ENCODE measurements around the gene FOXO1. TPM values are rescaled to one million over a fixed set of nuclear protein-coding genes. Genes with fewer than 3 reads are reported as not detected.
"Not testable (repeated sequence)": the region's sequence is repeated elsewhere in the genome, so short reads cannot be mapped to it uniquely, and the experiment has no call there.

The FOXO1 gene
- total RNA-seq (2021), result 9.0 and 10.5 TPM in 2 replicates
- percentile 77 among the genes with signal in this experiment for Bru-seq, nascent RNA
- percentile 77 among the genes with signal in this experiment for BruChase-seq, experiment 1, labeled RNA remaining after a 2-hour chase
- percentile 56 among the genes with signal in this experiment for BruChase-seq, experiment 2, labeled RNA remaining after a 6-hour chase
- long read RNA-seq, full-length matches to known transcripts, result 5 of 10 reads
- long read RNA-seq, partial matches to known transcripts, result 1 of 10 reads
- long read RNA-seq, other reads (novel, unspliced or antisense), result 4 of 10 reads

GRCh38 chr13:40666045-40666932 is at the start of gene FOXO1:
TSS of gene FOXO1 (minus strand) at chr13:40666641. CDS start at chr13:40666212, 429 bp downstream.
- BruUV-seq (replicated peaks), result TSS peak; percentile 8
- Histone ChIP-seq H4K20me1 (ENCODE audit: insufficient read depth) (no peaks in the 10 kb centered on the region), H3K9me2 (ENCODE audit: insufficient read depth) (no peaks in the 10 kb centered on the region), H3K79me2 (ENCODE audit: low read depth) (peaks cover 27% of the 10 kb centered on the region), H3K27ac (peak within 1 kb of the TSS; percentile 44; the same call in 1 of the 2 replicates), H3K4me3 (peak within 1 kb of the TSS; percentile 90), H3K36me3 (ENCODE audit: low read depth) (no peaks in the 10 kb centered on the region), H3F3A (ENCODE audit: insufficient read depth, low read depth) (0 out of 2 replicates have a peak, but pooled peaks cover 4% of the 10 kb centered on the region), H3K4me2 (peak within 1 kb of the TSS; percentile 92), H2AFZ (peak within 1 kb of the TSS; percentile 90), H3K9me3 (ENCODE audit: insufficient read depth, low read depth) (no peaks in the 10 kb centered on the region), H3K4me1 (replicated peaks; ENCODE audit: insufficient read depth) (peaks cover 23% of the 10 kb centered on the region), H3K27me3 (ENCODE audit: insufficient read depth, low read depth) (no peaks in the 10 kb centered on the region)
- ChIA-PET POLR2A (ENCODE audit: unreplicated experiment) (no interaction called here), CTCF (no interaction called here)
- DNase-seq, result peak; percentile 58 to 89
- TF ChIP-seq CTCF (conservative IDR thresholded peaks at IDR 0.05) (no peak), EZH2 (IDR thresholded peaks at IDR 0.05; ENCODE audit: low read depth) (no peak)
- intact Hi-C loops (cut with micrococcal nuclease; ENCODE audit: unreplicated experiment), result loop anchor here (5.0 to 10.0 kb wide), 3 partner anchors 71 to 724 kb away; no protein-coding TSS in a partner anchor

DNA sequence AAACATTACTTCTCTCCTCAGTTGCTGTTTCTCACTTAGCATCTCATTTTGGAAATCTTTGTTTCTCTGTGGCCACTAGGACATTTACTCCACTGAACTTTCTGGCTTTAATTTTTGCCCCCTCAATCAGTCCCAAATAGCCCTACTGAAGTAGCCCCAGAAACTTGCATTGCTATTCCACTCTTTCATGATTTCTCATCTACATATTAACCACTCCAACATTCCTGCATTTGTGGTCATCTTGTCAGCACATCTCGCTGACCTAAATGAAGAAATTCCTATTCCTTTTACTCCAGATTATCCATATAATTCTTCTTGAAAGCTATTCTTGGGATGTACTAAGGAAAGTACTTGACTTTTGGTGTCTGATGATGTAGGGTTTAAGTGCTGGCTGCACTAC is 48.0 kb upstream of the FOXO1 start:
- H3K36me3 ChIP-seq (ENCODE audit: low read depth); H3K79me2 ChIP-seq (ENCODE audit: low read depth); H3K4me3 ChIP-seq; POLR2A ChIA-PET (ENCODE audit: unreplicated experiment); CTCF ChIA-PET; DNase-seq; H3F3A ChIP-seq (ENCODE audit: insufficient read depth, low read depth); intact Hi-C loops (cut with micrococcal nuclease; ENCODE audit: unreplicated experiment); H3K9me2 ChIP-seq (ENCODE audit: insufficient read depth); H4K20me1 ChIP-seq (ENCODE audit: insufficient read depth); BruUV-seq (replicated peaks); H3K4me2 ChIP-seq; H3K27me3 ChIP-seq (ENCODE audit: insufficient read depth, low read depth); H3K27ac ChIP-seq; H2AFZ ChIP-seq; H3K9me3 ChIP-seq (ENCODE audit: insufficient read depth, low read depth); H3K4me1 ChIP-seq (replicated peaks; ENCODE audit: insufficient read depth): not testable (repeated sequence)

- no peaks in the 10 kb centered on the region for H3K9me2 ChIP-seq (ENCODE audit: insufficient read depth)
- no peaks in the 10 kb centered on the region for H3K27me3 ChIP-seq (ENCODE audit: insufficient read depth, low read depth)
- intact Hi-C loops (cut with micrococcal nuclease; ENCODE audit: unreplicated experiment), result no loop called here
- ChIA-PET POLR2A (ENCODE audit: unreplicated experiment) (no interaction called here), CTCF (no interaction called here)
- no peak for DNase-seq
- H3K4me2 ChIP-seq, result no peak overlapping the region
- H4K20me1 ChIP-seq (ENCODE audit: insufficient read depth), result no peaks in the 10 kb centered on the region
- no peak overlapping the region for H3K4me3 ChIP-seq
- H3K9me3 ChIP-seq (ENCODE audit: insufficient read depth, low read depth), result no peaks in the 10 kb centered on the region
- TF ChIP-seq CTCF (conservative IDR thresholded peaks at IDR 0.05), result no peak
- TF ChIP-seq EZH2 (IDR thresholded peaks at IDR 0.05; ENCODE audit: low read depth), result no peak
- no peaks in the 10 kb centered on the region for H3K36me3 ChIP-seq (ENCODE audit: low read depth)
- no peaks in the 10 kb centered on the region for H3F3A ChIP-seq (ENCODE audit: insufficient read depth, low read depth)
- no TSS peak for BruUV-seq (replicated peaks)
- H3K4me1 ChIP-seq (replicated peaks; ENCODE audit: insufficient read depth), result no peaks in the 10 kb centered on the region
- no peak overlapping the region for H2AFZ ChIP-seq
- H3K79me2 ChIP-seq (ENCODE audit: low read depth), result no peaks in the 10 kb centered on the region
- H3K27ac ChIP-seq, result no peak overlapping the region
Measured at GRCh38 chr13:40706439-40706838, 40.0 kb upstream of the FOXO1 start.
